SK-N-SH (cell line): ENCODE data around the gene DAGLA.

Source experiments
- CTCF ChIP-seq: fragments of 200-600 bp; sonication (generic); IDR thresholded peaks from 2 replicates; pipeline ENCODE4 v1.6.1; 2017; ENCODE audit warnings: antibody characterized with exemption, mild to moderate bottlenecking, moderate library complexity
- EP300 ChIP-seq, 2 experiments: IDR thresholded peaks; 2 replicates each; pipeline versions ENCODE4 v1.4.0 to v1.6.1; 2012; ENCODE audit warnings: borderline replicate concordance in 1 of 2, low read depth in 1 of 2, low read length in 1 of 2
- EZH2phosphoT487 ChIP-seq: fragments of 200-600 bp; sonication (generic); IDR thresholded peaks from 2 replicates; pipeline ENCODE4 v1.6.1; 2017; ENCODE audit warnings: low read depth, mixed run types, mild to moderate bottlenecking, antibody characterized with exemption, moderate library complexity, borderline replicate concordance
- MAX ChIP-seq: IDR thresholded peaks from 2 replicates; pipeline ENCODE4 v1.4.0; 2012; ENCODE audit warnings: low read depth
- PBX3 ChIP-seq: IDR thresholded peaks from 2 replicates; pipeline ENCODE4; 2012
- POLR2AphosphoS5 ChIP-seq: IDR thresholded peaks from 2 replicates; pipeline ENCODE4 v1.6.1; 2012; ENCODE audit warnings: low read depth, low read length
- RCOR1 ChIP-seq: fragments of 150-350 bp; IDR thresholded peaks from 2 replicates; pipeline ENCODE4 v1.6.1; 2017; ENCODE audit warnings: antibody characterized with exemption, low read length
- REST ChIP-seq: IDR thresholded peaks from 2 replicates; pipeline ENCODE4 v1.6.1; 2012; ENCODE audit warnings: mild to moderate bottlenecking, low read depth, low read length, moderate library complexity

- TF ChIP-seq EP300 (IDR thresholded peaks at IDR 0.05; ENCODE audit: borderline replicate concordance in 1 of 2, low read depth in 1 of 2, low read length in 1 of 2) (no peak), CTCF (no peak), POLR2AphosphoS5 (no peak), PBX3 (no peak), MAX (no peak), RCOR1 (no peak), EZH2phosphoT487 (no peak), REST (no peak)
Observed at GRCh38 chr11:61689164-61689496, 8.9 kb downstream of the DAGLA start.
